Upper lobe of left lung (tissue), 4 donors: ENCODE results near the gene PRR7.

Experiments used
- POLR2A ChIP-seq, 4 donors: fragments of 450-650 bp; IDR thresholded peaks; one replicate each; pipeline ENCODE4 v1.5.1; 2016 to 2017; ENCODE audit warnings: antibody characterized with exemption in 4 of 4, mild to moderate bottlenecking in 2 of 4
- POLR2AphosphoS5 ChIP-seq, 2 donors: sonication (generic); formaldehyde crosslinking; IDR thresholded peaks; one replicate each; pipeline ENCODE4 v1.5.1; 2017; ENCODE audit warnings: antibody characterized with exemption in 2 of 2
- TF ChIP-seq, protein P1 (sequence below), 6 experiments: fragments of 450-650 bp in 4 of 6; fragments of 200-600 bp in 2 of 6; sonication (generic) in 2 of 6; IDR thresholded peaks; one replicate each; pipeline ENCODE4 v1.5.1; 2016 to 2019; ENCODE audit warnings: antibody characterized with exemption in 6 of 6

DNA sequence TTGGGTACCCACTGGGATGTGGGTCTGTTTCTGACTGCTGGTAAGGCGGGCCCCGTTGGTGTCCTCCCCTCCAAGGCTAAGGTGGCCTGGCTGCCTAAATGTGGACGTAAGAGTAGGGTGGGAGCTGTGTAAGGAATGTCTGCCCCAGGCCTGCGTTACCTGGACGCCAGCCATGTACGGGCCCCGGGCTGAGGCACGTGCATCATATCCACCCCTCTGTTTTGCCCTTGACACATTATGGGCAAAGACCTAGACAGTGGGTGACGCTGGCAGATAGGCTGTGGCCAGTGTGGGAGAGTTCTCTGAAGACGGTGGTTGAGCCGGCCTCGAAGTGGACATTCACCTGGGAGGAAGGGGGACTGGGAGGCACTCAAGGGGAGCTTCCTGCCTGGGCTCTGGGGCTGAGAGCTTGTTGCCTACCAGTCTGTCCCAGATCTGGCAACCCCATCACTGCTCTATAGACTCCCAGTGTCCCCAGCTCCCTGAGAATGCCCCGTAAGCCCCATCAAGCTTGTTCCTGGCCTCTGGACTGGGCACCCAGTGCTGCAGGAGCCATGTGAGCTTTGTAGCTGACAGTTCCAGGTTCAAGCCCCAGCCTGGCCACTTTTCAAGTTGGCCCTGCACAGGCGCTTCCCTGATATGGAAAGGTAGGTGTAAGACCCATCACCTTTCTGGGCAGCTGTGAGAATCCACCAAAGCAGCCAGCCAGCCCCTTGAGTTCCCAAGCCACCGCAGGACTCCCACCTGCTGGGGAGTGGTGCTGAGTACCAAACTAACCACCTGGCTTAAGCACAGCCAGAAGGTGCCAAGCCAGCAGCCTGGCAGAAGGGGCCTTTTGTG, 3.2 kb upstream of the PRR7 start:
- TF ChIP-seq, protein P1, sequence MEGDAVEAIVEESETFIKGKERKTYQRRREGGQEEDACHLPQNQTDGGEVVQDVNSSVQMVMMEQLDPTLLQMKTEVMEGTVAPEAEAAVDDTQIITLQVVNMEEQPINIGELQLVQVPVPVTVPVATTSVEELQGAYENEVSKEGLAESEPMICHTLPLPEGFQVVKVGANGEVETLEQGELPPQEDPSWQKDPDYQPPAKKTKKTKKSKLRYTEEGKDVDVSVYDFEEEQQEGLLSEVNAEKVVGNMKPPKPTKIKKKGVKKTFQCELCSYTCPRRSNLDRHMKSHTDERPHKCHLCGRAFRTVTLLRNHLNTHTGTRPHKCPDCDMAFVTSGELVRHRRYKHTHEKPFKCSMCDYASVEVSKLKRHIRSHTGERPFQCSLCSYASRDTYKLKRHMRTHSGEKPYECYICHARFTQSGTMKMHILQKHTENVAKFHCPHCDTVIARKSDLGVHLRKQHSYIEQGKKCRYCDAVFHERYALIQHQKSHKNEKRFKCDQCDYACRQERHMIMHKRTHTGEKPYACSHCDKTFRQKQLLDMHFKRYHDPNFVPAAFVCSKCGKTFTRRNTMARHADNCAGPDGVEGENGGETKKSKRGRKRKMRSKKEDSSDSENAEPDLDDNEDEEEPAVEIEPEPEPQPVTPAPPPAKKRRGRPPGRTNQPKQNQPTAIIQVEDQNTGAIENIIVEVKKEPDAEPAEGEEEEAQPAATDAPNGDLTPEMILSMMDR (IDR thresholded peaks at IDR 0.05): no peak
- TF ChIP-seq POLR2AphosphoS5 (IDR thresholded peaks at IDR 0.05) (no peak), POLR2A (IDR thresholded peaks at IDR 0.05) (no peak)
